K562 (cell line): ENCODE data around the gene CENPX. TPM values are rescaled to one million over a fixed set of nuclear protein-coding genes. Genes with fewer than 3 reads are reported as not detected.

Experiments used
- ARID4B ChIP-seq: sonication (generic); formaldehyde crosslinking; IDR thresholded peaks from 2 replicates; pipeline ENCODE4 v1.8.0; 2022; ENCODE audit warnings: mild to moderate bottlenecking, missing genetic modification reagents
- ELK3 ChIP-seq: fragments of 450-650 bp; formaldehyde crosslinking; IDR thresholded peaks from 2 replicates; pipeline ENCODE4 v1.4.0; 2020; ENCODE audit warnings: mild to moderate bottlenecking
- ETV6 ChIP-seq, 3 experiments: fragments of 150-350 bp in 1 of 3; sonication (generic) in 1 of 3; formaldehyde crosslinking in 1 of 3; IDR thresholded peaks; 2 replicates each; pipeline versions ENCODE4 v1.6.1 to v1.8.0; 2014 to 2022; ENCODE audit warnings: borderline replicate concordance in 2 of 3, low read depth in 2 of 3, antibody characterized with exemption in 1 of 3, low read length in 1 of 3, mild to moderate bottlenecking in 1 of 3, missing genetic modification reagents in 1 of 3
- PCBP1 ChIP-seq: fragments of 200-400 bp; formaldehyde crosslinking; IDR thresholded peaks from 2 replicates; pipeline ENCODE4 v1.6.1; 2018; ENCODE audit warnings: mild to moderate bottlenecking, low read depth, low read length; ENCODE audit not compliant: poor library complexity, severe bottlenecking
- PHF20 ChIP-seq: fragments of 450-650 bp; IDR thresholded peaks from 2 replicates; pipeline ENCODE4 v1.6.1; 2018; ENCODE audit not compliant: partially characterized antibody
- SIN3A ChIP-seq, 2 experiments: fragments of 150-350 bp in 1 of 2; IDR thresholded peaks; 2 replicates each; pipeline ENCODE4 v1.6.1; 2011 to 2016; ENCODE audit warnings: borderline replicate concordance in 2 of 2, low read depth in 2 of 2, low read length in 2 of 2, mild to moderate bottlenecking in 2 of 2, moderate library complexity in 2 of 2; ENCODE audit not compliant: control insufficient read depth in 1 of 2
- SNIP1 ChIP-seq: fragments of 450-650 bp; IDR thresholded peaks from 2 replicates; pipeline ENCODE4 v1.7.1; 2017; ENCODE audit warnings: low read depth, mild to moderate bottlenecking
- TFAP4 ChIP-seq: sonication (generic); formaldehyde crosslinking; IDR thresholded peaks from 2 replicates; pipeline ENCODE4 v1.8.0; 2022; ENCODE audit warnings: missing genetic modification reagents, mild to moderate bottlenecking, moderate library complexity, borderline replicate concordance
- THRA ChIP-seq: fragments of 450-650 bp; IDR thresholded peaks from 2 replicates; pipeline ENCODE4 v1.6.1; 2017; ENCODE audit warnings: mild to moderate bottlenecking, moderate library complexity
- ZBTB49 ChIP-seq: sonication (generic); formaldehyde crosslinking; IDR thresholded peaks from 2 replicates; pipeline ENCODE4 v1.8.0; 2022; ENCODE audit warnings: missing genetic modification reagents, mild to moderate bottlenecking, borderline replicate concordance
- ZFX ChIP-seq: sonication (generic); formaldehyde crosslinking; IDR thresholded peaks from 2 replicates; pipeline ENCODE4 v1.8.0; 2022; ENCODE audit warnings: mild to moderate bottlenecking, missing genetic modification reagents, moderate library complexity
- ZNF121 ChIP-seq: sonication (generic); formaldehyde crosslinking; conservative IDR thresholded peaks from 2 replicates; pipeline ENCODE4 v1.8.0; 2022; ENCODE audit warnings: missing genetic modification reagents
- polyA plus RNA-seq, 8 experiments: library from polyadenylated mRNA; depleted of rRNA in 4 of 8; stranded (reverse) in 5 of 8; unstranded in 3 of 8; fragments of >200 nt; fragmentation: Nextera tagmentation in 2 of 8; fragmentation: Illumina TruSeq in 1 of 8; extraction: Ambion mirVana in 2 of 8; extraction: Trizol in 1 of 8; gene quantifications; 2 replicates each; pipeline versions ENCODE4 v1.2.1 to v1.2.3, GENCODE V29; 2011 to 2014; ENCODE audit warnings: inconsistent platforms in 1 of 8, missing spikeins in 1 of 8
- total RNA-seq, 7 experiments: library from RNA; depleted of rRNA in 6 of 7; stranded (reverse); fragments of >200 nt in 6 of 7; fragmentation: Illumina TruSeq in 2 of 7; extraction: Trizol in 2 of 7; gene quantifications; 2 replicates each; pipeline versions ENCODE4 v1.2.1 to v1.2.3, GENCODE V29; 2011 to 2021; ENCODE audit warnings: low replicate concordance in 1 of 7

The CENPX gene
- total and polyA plus RNA-seq, 9 of the 15 experiments (the other 6 are each of a cell fraction or from before 2014, with no cell fraction given), result 32.7 to 352 (median 127) TPM

- TF ChIP-seq SIN3A (IDR thresholded peaks at IDR 0.05; ENCODE audit: borderline replicate concordance in 2 of 2, control insufficient read depth in 1 of 2, low read depth in 2 of 2, low read length in 2 of 2), result 0 out of 4 replicates have a peak, but pooled peaks of 1 of the 2 experiments have one; percentile 30
- TF ChIP-seq ZBTB49 (CRISPR knock-in tag), result 0 out of 2 replicates have a peak, but pooled peaks have one; percentile 71
- TF ChIP-seq ETV6 (IDR thresholded peaks at IDR 0.05; ENCODE audit: borderline replicate concordance in 1 of 2, low read depth in 2 of 2, low read length in 1 of 2), result no peak
- peak; percentile 50; the same call in 1 of the 2 replicates for TF ChIP-seq ETV6 (CRISPR knock-in tag; IDR thresholded peaks at IDR 0.05; ENCODE audit: borderline replicate concordance)
- no peak for TF ChIP-seq ZNF121 (CRISPR knock-in tag)
- TF ChIP-seq ELK3 (CRISPR knock-in tag), result no peak
- no peak for TF ChIP-seq THRA
- TF ChIP-seq PCBP1, result no peak
- no peak for TF ChIP-seq SNIP1
- TF ChIP-seq ZFX, result peak; percentile 60
- TF ChIP-seq PHF20, result peak; percentile 56
- peak; percentile 28; the same call in 1 of the 2 replicates for TF ChIP-seq TFAP4
- peak; percentile 73; the same call in 1 of the 2 replicates for TF ChIP-seq ARID4B
Observed at GRCh38 chr17:82023447-82024241, 966 bp upstream of the CENPX start (continued).
